Hepatocyte (in vitro differentiated cells): Measurements from ENCODE around the gene LLGL1. TPM values are rescaled to one million over a fixed set of nuclear protein-coding genes. Genes with fewer than 3 reads are reported as not detected.
A peak's percentile ranks its signal among the peaks of the same experiment; 100 is the strongest.

Source experiments
- DNase-seq: peaks from one replicate; pipeline ENCODE4 v3.0.0-alpha.2; 2016; ENCODE audit warnings: low spot score
- H2AFZ ChIP-seq: fragments of 200-600 bp; sonication (generic); 2 replicates; pipeline ENCODE4 v1.6.0; 2016; ENCODE audit warnings: antibody characterized with exemption, mild to moderate bottlenecking
- H3K27ac ChIP-seq: fragments of 200-600 bp; sonication (generic); 2 replicates; pipeline ENCODE4 v1.5.1; 2016; ENCODE audit warnings: mild to moderate bottlenecking
- H3K27me3 ChIP-seq: fragments of 200-600 bp; sonication (generic); 2 replicates; pipeline ENCODE4 v1.6.1; 2016
- H3K36me3 ChIP-seq: fragments of 200-600 bp; sonication (generic); replicated peaks from 2 replicates; pipeline ENCODE4 v1.5.1; 2016; ENCODE audit warnings: low read depth; ENCODE audit not compliant: insufficient read depth
- H3K4me1 ChIP-seq: fragments of 200-600 bp; sonication (generic); 2 replicates; pipeline ENCODE4 v1.5.1; 2016; ENCODE audit warnings: mild to moderate bottlenecking, moderate library complexity; ENCODE audit not compliant: insufficient read depth
- H3K4me2 ChIP-seq: fragments of 200-600 bp; sonication (generic); 2 replicates; pipeline ENCODE4 v1.6.0; 2016
- H3K4me3 ChIP-seq: fragments of 200-600 bp; sonication (generic); 2 replicates; pipeline ENCODE4 v1.5.1; 2016; ENCODE audit warnings: mild to moderate bottlenecking
- H3K79me2 ChIP-seq: fragments of 200-600 bp; sonication (generic); 2 replicates; pipeline ENCODE4 v1.6.0; 2017; ENCODE audit warnings: mild to moderate bottlenecking
- H3K9me2 ChIP-seq: fragments of 200-600 bp; sonication (generic); replicated peaks from 2 replicates; pipeline ENCODE4 v1.6.0; 2017; ENCODE audit warnings: mild to moderate bottlenecking; ENCODE audit not compliant: insufficient read depth
- H3K9me3 ChIP-seq: fragments of 200-600 bp; sonication (generic); 2 replicates; pipeline ENCODE4 v1.5.1; 2016; ENCODE audit warnings: low read depth, mild to moderate bottlenecking
- H4K20me1 ChIP-seq: fragments of 200-600 bp; sonication (generic); 2 replicates; pipeline ENCODE4 v1.6.0; 2016; ENCODE audit warnings: mild to moderate bottlenecking; ENCODE audit not compliant: insufficient read depth, poor library complexity, severe bottlenecking
- CTCF ChIP-seq: fragments of 200-600 bp; sonication (generic); IDR thresholded peaks from 2 replicates; pipeline ENCODE4 v1.5.1; 2016; ENCODE audit warnings: antibody characterized with exemption, mild to moderate bottlenecking; ENCODE audit not compliant: poor library complexity
- EZH2 ChIP-seq: fragments of 200-600 bp; sonication (generic); IDR thresholded peaks from 2 replicates; pipeline ENCODE4 v1.6.1; 2016; ENCODE audit warnings: antibody characterized with exemption, mild to moderate bottlenecking, borderline replicate concordance
- EZH2phosphoT487 ChIP-seq: fragments of 200-600 bp; sonication (generic); IDR thresholded peaks from one replicate; pipeline ENCODE4 v1.6.1; 2018; ENCODE audit warnings: antibody characterized with exemption, mild to moderate bottlenecking, low read depth, moderate library complexity; ENCODE audit not compliant: unreplicated experiment, severe bottlenecking
- WGBS: methylation state at CpG from one replicate; pipeline ENCODE4 v1.1.6; 2016; ENCODE audit warnings: low lambda C conversion rate; ENCODE audit errors: missing lambda C conversion rate; 5-methylcytosine and 5-hydroxymethylcytosine counted together
- polyA plus RNA-seq: library from polyadenylated mRNA; unstranded; fragments of >200 nt; fragmentation: Nextera tagmentation; extraction: Ambion mirVana; gene quantifications from 2 replicates; pipeline ENCODE4 v1.2.1, GENCODE V29; 2016
- total RNA-seq: library from RNA; depleted of rRNA; stranded (reverse); fragments of >200 nt; gene quantifications from 2 replicates; pipeline ENCODE4 v1.2.3, GENCODE V29; 2014

Gene LLGL1
- total and polyA plus RNA-seq, 2 experiments from 2014 or later, result 5.4 to 51.9 TPM

DNA sequence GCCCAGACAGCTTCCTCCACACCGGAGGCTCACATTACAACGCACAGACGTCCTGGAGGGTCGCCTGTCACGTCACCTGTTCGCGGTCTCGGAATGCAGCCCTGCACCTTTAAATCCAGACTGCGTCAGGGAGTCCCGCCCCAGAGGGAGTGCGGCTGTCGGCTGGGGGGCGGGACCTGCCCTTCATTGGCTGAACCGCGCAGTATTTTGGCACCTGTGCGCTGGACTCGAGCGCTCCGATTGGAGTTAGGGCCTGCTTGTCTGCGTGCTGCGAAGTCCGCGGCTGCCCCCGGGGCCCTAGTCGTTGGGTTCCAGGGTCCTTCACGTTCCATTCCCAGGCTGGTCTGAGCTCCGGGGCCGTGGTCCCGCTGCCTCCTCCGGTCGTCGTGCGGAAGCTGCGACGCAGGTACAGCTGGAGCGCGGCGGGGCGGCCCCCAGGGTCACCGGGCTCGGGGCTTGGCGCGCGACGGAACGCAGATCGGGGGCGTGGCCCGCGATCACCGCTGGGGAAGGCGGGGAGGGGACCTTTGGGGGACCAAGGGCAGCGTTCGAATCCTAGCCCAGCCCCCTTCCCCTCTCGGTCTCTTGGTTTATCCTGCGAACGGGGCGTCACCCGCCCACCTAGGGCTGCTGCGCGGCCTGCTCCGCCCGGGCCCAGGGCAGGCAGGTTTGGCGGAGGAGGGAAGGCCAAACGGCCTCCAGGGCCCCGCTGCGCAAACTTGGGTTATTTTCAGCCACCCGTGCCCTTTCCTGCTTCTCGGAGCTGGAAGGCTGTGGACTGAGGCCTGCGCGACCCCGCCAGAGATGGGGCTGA, 35.1 kb downstream of the LLGL1 start, which contains the start of gene MIEF2:
Gene MIEF2 (plus strand): TSS at position 331 of the 814 bp plus-strand sequence. CDS start 2,059 bp downstream, outside the sequence.
- peaks cover 20% of the 10 kb centered on the region for H4K20me1 ChIP-seq
- TF ChIP-seq EZH2phosphoT487 (no peak), CTCF (no peak), EZH2 (no peak)
- peak within 1 kb of the TSS; percentile 96 for H3K4me2 ChIP-seq
- no peaks in the 10 kb centered on the region for H3K9me3 ChIP-seq
- H3K4me3 ChIP-seq, result peak within 1 kb of the TSS; percentile 73
- H3K9me2 ChIP-seq, result no peaks in the 10 kb centered on the region
- peaks cover 29% of the 10 kb centered on the region for H3K4me1 ChIP-seq
- WGBS, result under 1% methylated on average over 67 of the region's 72 CpGs
- peaks cover 51% of the 10 kb centered on the region for H3K79me2 ChIP-seq
- no peaks in the 10 kb centered on the region for H3K27me3 ChIP-seq
- DNase-seq, result peak; percentile 97
- peak within 1 kb of the TSS; percentile 92 for H2AFZ ChIP-seq
- peak within 1 kb of the TSS; percentile 95 for H3K27ac ChIP-seq
- H3K36me3 ChIP-seq, result no peaks in the 10 kb centered on the region

GRCh38 chr17:18261146-18261515, 35.7 kb downstream of the LLGL1 start:
- H2AFZ ChIP-seq, result peak overlapping the region; percentile 92
- H3K27me3 ChIP-seq, result no peaks in the 10 kb centered on the region
- H3K36me3 ChIP-seq, result no peaks in the 10 kb centered on the region
- DNase-seq, result peak; percentile 83
- H3K9me3 ChIP-seq, result no peaks in the 10 kb centered on the region
- peak overlapping the region; percentile 96 for H3K4me2 ChIP-seq
- peaks cover 14% of the 10 kb centered on the region for H4K20me1 ChIP-seq
- peak overlapping the region; percentile 95 for H3K27ac ChIP-seq
- WGBS, result 5% methylated on average over 16 of the region's 16 CpGs
- H3K79me2 ChIP-seq, result peaks cover 45% of the 10 kb centered on the region
- no peaks in the 10 kb centered on the region for H3K9me2 ChIP-seq
- TF ChIP-seq CTCF (no peak), EZH2 (no peak), EZH2phosphoT487 (no peak)
- peak overlapping the region; percentile 73 for H3K4me3 ChIP-seq
- peaks cover 29% of the 10 kb centered on the region for H3K4me1 ChIP-seq

GRCh38 chr17:18261659-18262058, 36.2 kb downstream of the LLGL1 start:
- H3K36me3 ChIP-seq, result no peaks in the 10 kb centered on the region

More at GRCh38 chr17:18261659-18262058, 36.2 kb downstream of the LLGL1 start:
- peaks cover 28% of the 10 kb centered on the region for H3K4me1 ChIP-seq
- no peak overlapping the region for H2AFZ ChIP-seq
- WGBS, result 93% methylated on average over 3 of the region's 3 CpGs
- TF ChIP-seq EZH2phosphoT487 (no peak), EZH2 (no peak), CTCF (no peak)
- peak overlapping the region; percentile 95 for H3K27ac ChIP-seq
- H3K4me3 ChIP-seq, result peak overlapping the region; percentile 73
- no peaks in the 10 kb centered on the region for H3K9me2 ChIP-seq
- H3K27me3 ChIP-seq, result no peaks in the 10 kb centered on the region
- peak overlapping the region; percentile 96 for H3K4me2 ChIP-seq
- DNase-seq, result no peak
- peaks cover 39% of the 10 kb centered on the region for H3K79me2 ChIP-seq
- H3K9me3 ChIP-seq, result no peaks in the 10 kb centered on the region
- peaks cover 10% of the 10 kb centered on the region for H4K20me1 ChIP-seq
